SJCRH30 (cell line): ENCODE results near the gene ABHD8. TPM values are rescaled to one million over a fixed set of nuclear protein-coding genes. Genes with fewer than 3 reads are reported as not detected.

ENCODE experiments used
- DNase-seq, 2 experiments: peaks; one replicate each; pipeline ENCODE4 v3.0.0-alpha.2; 2015 to 2020
- H3K27ac ChIP-seq: fragments of 250-450 bp; sonication (Bioruptor Pico); 2 replicates; pipeline ENCODE4 v1.5.1; 2020; ENCODE audit warnings: mild to moderate bottlenecking, moderate library complexity
- H3K27me3 ChIP-seq: fragments of 250-450 bp; sonication (Bioruptor Pico); 2 replicates; pipeline ENCODE4 v1.5.1; 2020; ENCODE audit warnings: mild to moderate bottlenecking, moderate library complexity
- H3K36me3 ChIP-seq: fragments of 250-450 bp; sonication (Bioruptor Pico); 2 replicates; pipeline ENCODE4 v1.5.1; 2020; ENCODE audit warnings: mild to moderate bottlenecking, moderate library complexity
- H3K4me1 ChIP-seq: fragments of 250-450 bp; sonication (Bioruptor Pico); 2 replicates; pipeline ENCODE4 v1.5.1; 2020; ENCODE audit warnings: mild to moderate bottlenecking, moderate library complexity
- H3K4me3 ChIP-seq: fragments of 250-450 bp; sonication (Bioruptor Pico); 2 replicates; pipeline ENCODE4 v1.5.1; 2020; ENCODE audit warnings: mild to moderate bottlenecking, moderate library complexity
- H3K9me3 ChIP-seq: fragments of 250-450 bp; sonication (Bioruptor Pico); replicated peaks from 2 replicates; pipeline ENCODE4 v1.5.1; 2020; ENCODE audit warnings: mild to moderate bottlenecking, moderate library complexity
- total RNA-seq: library from RNA; depleted of rRNA; stranded (reverse); fragments of >200 nt; shearing (Covaris generic); gene quantifications from 2 replicates; pipeline ENCODE4 v1.2.3, GENCODE V29; 2014

ABHD8 gene
- total RNA-seq, 1 experiment from 2014 or later = 26.4 TPM

DNA sequence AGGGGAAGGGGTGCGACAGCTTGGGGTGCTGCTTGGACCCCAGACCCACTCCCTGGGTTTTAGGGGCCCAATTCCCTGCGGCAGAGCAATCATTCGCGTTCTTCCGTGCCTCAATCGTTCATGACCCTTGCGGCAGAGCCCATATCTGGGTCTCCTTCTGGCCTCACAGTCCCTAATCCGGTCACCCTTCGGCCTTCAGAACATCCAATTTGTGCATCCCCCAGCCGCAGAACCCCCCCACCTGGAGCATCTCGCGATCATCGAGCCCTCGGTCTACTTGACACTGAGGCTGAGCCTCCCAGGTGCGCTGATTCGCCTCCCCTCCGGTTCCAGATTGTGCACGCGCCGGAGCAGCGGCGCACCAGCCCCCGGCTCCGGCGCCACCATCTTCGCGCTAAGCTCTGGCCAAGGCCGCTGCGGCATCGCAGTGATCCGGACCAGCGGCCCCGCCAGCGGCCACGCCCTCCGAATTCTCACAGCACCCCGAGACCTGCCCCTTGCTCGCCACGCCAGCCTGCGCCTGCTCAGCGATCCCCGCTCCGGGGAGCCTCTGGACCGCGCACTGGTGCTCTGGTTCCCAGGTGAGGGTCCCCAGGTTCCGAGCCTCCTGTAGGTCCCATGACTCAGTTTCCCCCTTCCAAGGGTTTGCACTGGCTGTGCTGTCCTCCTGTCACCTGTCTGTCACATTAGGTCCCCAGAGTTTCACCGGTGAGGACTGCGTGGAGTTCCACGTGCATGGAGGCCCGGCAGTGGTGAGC is 34.6 kb upstream of the ABHD8 start:
- no peak for DNase-seq
- Histone ChIP-seq H3K27me3 (no peaks in the 10 kb centered on the region), H3K36me3 (peaks cover 8% of the 10 kb centered on the region; the same call in 1 of the 2 replicates), H3K4me3 (peak overlapping the region; percentile 77), H3K9me3 (no peaks in the 10 kb centered on the region), H3K27ac (no peak overlapping the region; the same call in 1 of the 2 replicates), H3K4me1 (peaks cover 4% of the 10 kb centered on the region; the same call in 1 of the 2 replicates)

- no peaks in the 10 kb centered on the region for H3K9me3 ChIP-seq
- H3K4me1 ChIP-seq = peaks cover 4% of the 10 kb centered on the region; the same call in 1 of the 2 replicates
- H3K27ac ChIP-seq = peak within 1 kb of the TSS; percentile 47
- H3K27me3 ChIP-seq = no peaks in the 10 kb centered on the region
- H3K4me3 ChIP-seq = peak within 1 kb of the TSS; percentile 77
- DNase-seq = peak; percentile 99
- peaks cover 8% of the 10 kb centered on the region; the same call in 1 of the 2 replicates for H3K36me3 ChIP-seq
Measured at GRCh38 chr19:17336872-17337674, 33.8 kb upstream of the ABHD8 start, which contains the start of gene GTPBP3. GTPBP3 (plus strand) TSS chr19:17337553; CDS start chr19:17337612, 59 bp downstream.

DNA sequence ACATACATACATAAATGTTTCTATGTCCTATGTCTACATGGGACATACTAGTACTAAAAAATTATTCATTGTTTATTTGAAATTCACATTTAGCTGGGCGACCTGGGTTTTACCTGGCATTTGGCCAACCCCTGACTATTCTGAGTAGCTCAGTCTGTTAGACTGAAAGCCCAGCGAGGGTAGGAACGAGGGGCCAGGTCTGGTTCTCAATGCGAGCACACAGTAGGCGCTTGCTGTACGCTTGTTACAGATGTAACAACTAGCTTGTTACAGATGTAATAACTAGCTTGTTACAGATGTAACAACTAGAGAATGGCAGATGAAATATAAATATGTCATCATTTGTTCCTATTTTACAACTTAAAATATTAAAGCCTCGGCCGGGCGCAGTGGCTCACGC is 32.4 kb upstream of the ABHD8 start:
- DNase-seq = no peak
- H3K27ac ChIP-seq = no peak overlapping the region
- no peak overlapping the region for H3K4me3 ChIP-seq

GRCh38 chr19:17334414-17335409 is 31.5 kb upstream of the ABHD8 start, which contains the start of gene ANO8:
ANO8 (minus strand) TSS chr19:17334855; CDS start chr19:17334670, 185 bp downstream.
- Histone ChIP-seq H3K4me1 (peaks cover 4% of the 10 kb centered on the region; the same call in 1 of the 2 replicates), H3K27ac (no peak within 1 kb of the TSS), H3K36me3 (no peaks in the 10 kb centered on the region), H3K9me3 (no peaks in the 10 kb centered on the region), H3K4me3 (peak within 1 kb of the TSS; percentile 70), H3K27me3 (no peaks in the 10 kb centered on the region)
- peak; percentile 99 for DNase-seq

More for the DNA sequence above, 32.4 kb upstream of the ABHD8 start:
- H3K4me1 ChIP-seq = peaks cover 4% of the 10 kb centered on the region; the same call in 1 of the 2 replicates
- no peaks in the 10 kb centered on the region for H3K36me3 ChIP-seq
- no peaks in the 10 kb centered on the region for H3K27me3 ChIP-seq
- H3K9me3 ChIP-seq = no peaks in the 10 kb centered on the region

DNA sequence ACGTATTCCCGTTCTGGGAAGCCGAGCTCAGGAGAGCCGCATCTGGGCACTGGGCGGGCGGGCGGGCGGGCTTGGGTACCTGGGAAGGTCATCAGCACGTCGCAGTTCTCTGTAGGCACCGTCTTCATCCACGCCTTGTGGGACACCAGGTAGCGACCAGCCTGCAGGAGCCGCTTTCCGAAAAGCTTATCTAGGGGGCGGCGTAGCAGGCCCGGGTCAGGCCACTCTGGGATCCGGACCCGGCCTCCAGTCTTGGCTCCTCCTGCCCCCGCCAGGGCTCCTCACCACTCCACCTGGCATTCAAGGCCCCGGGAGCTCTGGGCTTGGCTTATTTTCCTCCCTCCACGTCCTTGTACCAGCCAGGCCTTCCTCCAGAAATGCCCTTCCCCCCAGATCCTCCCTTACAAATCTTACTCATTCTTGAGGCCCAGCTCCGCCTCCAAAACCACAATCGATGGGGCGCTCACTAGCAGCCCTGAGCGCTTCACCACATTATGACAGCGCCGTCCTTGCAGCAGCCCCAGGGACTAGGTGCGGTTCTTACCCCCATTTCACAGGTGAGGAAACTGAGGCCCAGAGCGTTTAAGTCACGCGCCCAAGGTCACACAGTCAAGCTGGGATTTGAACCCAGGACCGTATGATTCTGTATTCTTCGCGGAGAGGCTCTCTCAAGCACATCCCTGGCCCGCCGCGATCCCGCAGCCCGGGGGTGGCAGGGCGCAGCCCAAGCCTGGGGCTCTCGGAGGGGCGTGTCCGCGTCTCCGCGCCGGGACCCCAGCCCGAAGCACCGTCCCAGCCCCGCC is 30.6 kb upstream of the ABHD8 start:
- no peak for DNase-seq
- H3K4me3 ChIP-seq = peak overlapping the region; percentile 70
- H3K36me3 ChIP-seq = no peaks in the 10 kb centered on the region
- H3K9me3 ChIP-seq = no peaks in the 10 kb centered on the region
- H3K27me3 ChIP-seq = no peaks in the 10 kb centered on the region
- H3K27ac ChIP-seq = no peak overlapping the region
- H3K4me1 ChIP-seq = peaks cover 4% of the 10 kb centered on the region; the same call in 1 of the 2 replicates

DNA sequence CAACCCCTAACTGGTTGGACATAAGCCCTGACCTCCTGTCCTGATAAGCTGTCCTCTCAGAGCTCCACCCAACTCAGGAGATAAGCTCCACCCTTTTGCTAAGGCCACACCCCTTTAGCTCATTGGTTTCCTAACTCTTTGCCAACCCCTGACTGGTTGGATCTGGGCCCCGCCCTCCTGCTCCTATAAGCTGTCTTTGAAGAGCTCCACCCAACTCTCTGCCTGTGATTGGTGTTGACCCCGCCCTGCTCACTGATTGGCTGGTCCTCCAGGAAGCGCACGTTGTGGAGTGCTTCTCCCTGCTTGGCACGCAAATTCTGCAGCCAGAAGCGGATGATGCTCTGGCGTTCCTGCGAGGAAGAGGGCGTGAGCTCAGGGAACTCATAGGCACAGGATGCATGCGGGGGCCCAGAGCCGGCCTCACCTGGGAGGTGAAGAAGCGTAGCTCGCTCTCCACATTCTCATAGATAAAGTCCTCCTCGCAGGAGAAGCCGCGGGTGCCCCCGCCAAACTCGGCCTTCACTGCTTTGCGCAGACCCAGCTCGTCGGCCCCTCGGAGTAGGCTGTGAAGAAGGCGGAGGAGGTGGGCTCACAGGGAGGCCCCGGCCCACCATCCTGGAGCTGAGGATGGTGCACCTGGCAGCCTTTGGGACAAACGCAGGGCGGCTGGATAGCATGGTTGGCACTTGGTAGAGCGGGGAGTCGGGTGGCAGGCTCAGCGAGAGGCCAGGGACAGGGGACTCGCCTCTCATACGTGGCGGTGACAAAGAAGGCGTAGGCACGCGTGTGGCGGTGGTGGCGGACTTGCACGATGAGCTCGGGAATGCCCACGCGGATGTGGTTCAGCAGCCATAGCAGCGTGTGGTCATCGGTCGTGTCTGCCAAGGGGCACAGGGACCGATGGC is 29.7 kb upstream of the ABHD8 start:
- no peak overlapping the region for H3K4me3 ChIP-seq
- no peaks in the 10 kb centered on the region for H3K27me3 ChIP-seq
- H3K9me3 ChIP-seq = no peaks in the 10 kb centered on the region
- H3K36me3 ChIP-seq = no peaks in the 10 kb centered on the region
- DNase-seq = peak; percentile 75 to 83
- H3K27ac ChIP-seq = no peak overlapping the region
- peaks cover 2% of the 10 kb centered on the region; the same call in 1 of the 2 replicates for H3K4me1 ChIP-seq

DNA sequence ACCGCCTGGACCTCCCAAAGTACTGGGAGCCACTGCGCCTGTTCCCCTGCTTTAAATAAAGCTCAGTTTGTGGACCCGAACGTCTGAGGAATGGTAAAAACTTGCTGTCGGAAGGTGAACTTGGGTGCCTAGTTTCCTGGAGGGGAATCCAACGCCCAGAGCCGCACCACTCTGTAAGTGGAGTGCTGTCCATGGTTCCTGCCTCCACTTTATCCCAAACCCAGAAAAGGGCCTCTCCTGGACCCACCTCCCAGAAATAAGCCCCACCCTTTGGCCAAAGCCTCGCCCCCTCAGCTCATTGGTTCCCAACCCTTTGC is 29.1 kb upstream of the ABHD8 start:
- H3K27ac ChIP-seq = no peak overlapping the region
- H3K4me3 ChIP-seq = no peak overlapping the region
- H3K4me1 ChIP-seq = peaks cover 2% of the 10 kb centered on the region; the same call in 1 of the 2 replicates
- no peak for DNase-seq
- no peaks in the 10 kb centered on the region for H3K27me3 ChIP-seq
- H3K36me3 ChIP-seq = no peaks in the 10 kb centered on the region
- H3K9me3 ChIP-seq = no peaks in the 10 kb centered on the region

DNA sequence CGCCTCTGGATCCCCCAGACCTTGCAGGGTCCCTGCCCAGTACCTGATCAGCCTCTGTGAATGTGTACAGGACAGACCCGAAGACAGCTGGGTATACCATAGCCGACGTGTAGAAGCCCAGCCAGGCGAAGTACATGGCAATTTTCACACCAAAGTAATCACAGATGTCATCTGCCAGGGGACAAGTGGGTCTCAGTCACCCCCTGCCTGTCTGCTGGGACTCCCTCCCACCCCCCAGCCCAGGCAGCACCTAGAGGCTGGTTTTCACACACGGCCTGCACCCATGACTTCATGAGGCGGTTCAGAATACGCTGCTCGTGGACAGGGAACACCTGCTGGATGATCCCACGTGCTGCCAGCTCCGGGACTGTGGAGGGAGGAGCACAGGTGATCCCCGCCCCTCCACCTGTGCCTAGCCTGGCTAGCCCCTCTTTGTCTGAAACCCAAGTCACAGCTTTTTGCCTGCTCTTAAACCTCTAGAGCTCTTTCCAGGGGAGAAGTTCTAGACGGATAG is 27.9 kb upstream of the ABHD8 start:
- no peak for DNase-seq
- Histone ChIP-seq H3K4me1 (peaks cover 2% of the 10 kb centered on the region; the same call in 1 of the 2 replicates), H3K27me3 (no peaks in the 10 kb centered on the region), H3K27ac (no peak overlapping the region), H3K9me3 (no peaks in the 10 kb centered on the region), H3K36me3 (no peaks in the 10 kb centered on the region), H3K4me3 (no peak overlapping the region)

- Histone ChIP-seq H3K36me3 (no peaks in the 10 kb centered on the region), H3K9me3 (no peaks in the 10 kb centered on the region), H3K4me3 (no peak overlapping the region), H3K4me1 (peaks cover 2% of the 10 kb centered on the region; the same call in 1 of the 2 replicates), H3K27me3 (no peaks in the 10 kb centered on the region), H3K27ac (no peak overlapping the region)
- no peak for DNase-seq
Measured at GRCh38 chr19:17330262-17331044, 27.2 kb upstream of the ABHD8 start.

- no peaks in the 10 kb centered on the region for H3K36me3 ChIP-seq
- peaks cover 2% of the 10 kb centered on the region; the same call in 1 of the 2 replicates for H3K4me1 ChIP-seq
- DNase-seq = no peak
- no peak overlapping the region for H3K4me3 ChIP-seq
- no peaks in the 10 kb centered on the region for H3K27me3 ChIP-seq
- H3K27ac ChIP-seq = no peak overlapping the region
- H3K9me3 ChIP-seq = no peaks in the 10 kb centered on the region
Measured at GRCh38 chr19:17329366-17330261, 26.4 kb upstream of the ABHD8 start.
